ENCODE results near the gene LSAMP. TPM values are rescaled to one million over a fixed set of nuclear protein-coding genes. Genes with fewer than 3 reads are reported as not detected.

Gene LSAMP
- total RNA-seq, 1 donor from 2014 or later, result 0.11 TPM

DNA sequence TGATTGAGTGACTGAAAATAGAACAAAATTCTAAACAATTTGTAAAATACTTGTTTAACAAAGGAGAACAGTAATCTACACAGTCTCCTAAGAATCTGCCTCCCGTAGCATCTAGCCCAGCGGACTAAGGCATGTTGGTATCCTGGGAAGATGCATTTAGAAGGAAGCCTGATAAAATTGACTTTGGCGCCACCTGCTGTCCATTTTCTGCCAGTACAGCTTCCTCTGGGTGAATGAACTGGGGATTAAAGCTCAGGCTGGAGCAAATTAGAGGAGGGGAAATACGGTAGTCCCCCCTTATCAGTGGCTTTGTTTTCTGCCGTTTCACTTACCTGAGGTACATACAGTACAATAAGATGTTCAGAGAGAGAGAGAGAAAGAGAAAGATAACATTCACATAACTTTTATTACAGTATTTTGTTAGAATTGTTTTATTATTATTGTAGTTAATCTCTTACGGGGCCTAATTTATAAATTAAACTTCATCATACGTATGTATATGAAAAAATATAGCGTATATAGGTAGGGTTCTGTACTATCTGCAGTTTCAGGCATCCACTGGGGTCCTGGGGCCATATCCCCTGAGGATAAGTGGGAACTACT is 630.4 kb downstream of the LSAMP start:
- intact Hi-C loops (cut with DNase I), result loop anchor here (2.0 to 10.0 kb wide), 5 partner anchors 30 to 1978 kb away; partner anchors contain the start of gene GRAMD1C
- H3K36me3 ChIP-seq, result no peaks in the 10 kb centered on the region
- no peak overlapping the region for H3K27ac ChIP-seq
- H3K9me3 ChIP-seq, result no peaks in the 10 kb centered on the region
- H3K4me1 ChIP-seq, result no peaks in the 10 kb centered on the region
- H3K27me3 ChIP-seq, result no peaks in the 10 kb centered on the region
- H3K4me3 ChIP-seq, result no peak overlapping the region
- TF ChIP-seq, protein P1, sequence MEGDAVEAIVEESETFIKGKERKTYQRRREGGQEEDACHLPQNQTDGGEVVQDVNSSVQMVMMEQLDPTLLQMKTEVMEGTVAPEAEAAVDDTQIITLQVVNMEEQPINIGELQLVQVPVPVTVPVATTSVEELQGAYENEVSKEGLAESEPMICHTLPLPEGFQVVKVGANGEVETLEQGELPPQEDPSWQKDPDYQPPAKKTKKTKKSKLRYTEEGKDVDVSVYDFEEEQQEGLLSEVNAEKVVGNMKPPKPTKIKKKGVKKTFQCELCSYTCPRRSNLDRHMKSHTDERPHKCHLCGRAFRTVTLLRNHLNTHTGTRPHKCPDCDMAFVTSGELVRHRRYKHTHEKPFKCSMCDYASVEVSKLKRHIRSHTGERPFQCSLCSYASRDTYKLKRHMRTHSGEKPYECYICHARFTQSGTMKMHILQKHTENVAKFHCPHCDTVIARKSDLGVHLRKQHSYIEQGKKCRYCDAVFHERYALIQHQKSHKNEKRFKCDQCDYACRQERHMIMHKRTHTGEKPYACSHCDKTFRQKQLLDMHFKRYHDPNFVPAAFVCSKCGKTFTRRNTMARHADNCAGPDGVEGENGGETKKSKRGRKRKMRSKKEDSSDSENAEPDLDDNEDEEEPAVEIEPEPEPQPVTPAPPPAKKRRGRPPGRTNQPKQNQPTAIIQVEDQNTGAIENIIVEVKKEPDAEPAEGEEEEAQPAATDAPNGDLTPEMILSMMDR (IDR thresholded peaks at IDR 0.05), result peak; percentile 63 to 92 (median 89)
- peak in 1 of 2 donors; percentile 86 for DNase-seq (ENCODE audit: low spot score in 2 of 2)

- Histone ChIP-seq H3K27me3 (no peaks in the 10 kb centered on the region), H3K36me3 (no peaks in the 10 kb centered on the region), H3K9me3 (no peaks in the 10 kb centered on the region), H3K4me3 (no peak overlapping the region), H3K4me1 (no peaks in the 10 kb centered on the region), H3K27ac (no peak overlapping the region)
- intact Hi-C loops (cut with DNase I), result loop anchor here (2.0 to 10.0 kb wide), 5 partner anchors 29 to 1977 kb away; partner anchors contain the start of gene GRAMD1C
- TF ChIP-seq, protein P1 (IDR thresholded peaks at IDR 0.05), result no peak
- no peak for DNase-seq (ENCODE audit: low spot score in 2 of 2)
These were observed 631.3 kb downstream of the LSAMP start for GRCh38 chr3:115814006-115814405.

DNA sequence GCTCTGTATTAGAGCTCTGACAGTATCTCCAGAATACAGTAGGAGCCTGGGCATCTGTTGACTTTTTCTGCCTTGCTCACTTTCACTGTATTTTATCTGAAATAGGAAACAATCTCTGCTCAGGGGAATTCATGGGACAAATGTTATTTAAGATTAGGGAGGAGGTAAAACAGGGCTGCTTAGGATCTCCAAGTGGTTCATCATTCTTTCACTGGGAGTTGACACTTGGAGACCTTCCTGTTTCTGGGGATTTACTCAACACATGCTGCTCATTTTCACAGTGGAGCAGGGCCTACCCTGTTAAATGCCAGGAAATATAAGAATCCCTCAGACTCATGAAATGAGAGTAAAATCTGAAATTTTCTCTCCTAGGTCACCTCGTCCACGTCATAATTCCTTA is 636.5 kb downstream of the LSAMP start:
- H3K36me3 ChIP-seq, result no peaks in the 10 kb centered on the region
- intact Hi-C loops (cut with DNase I), result no loop called here
- no peaks in the 10 kb centered on the region for H3K27me3 ChIP-seq
- no peak for DNase-seq (ENCODE audit: low spot score in 2 of 2)
- H3K27ac ChIP-seq, result no peak overlapping the region
- H3K4me1 ChIP-seq, result no peaks in the 10 kb centered on the region
- H3K9me3 ChIP-seq, result no peaks in the 10 kb centered on the region
- no peak overlapping the region for H3K4me3 ChIP-seq
- TF ChIP-seq, protein P1 (IDR thresholded peaks at IDR 0.05), result no peak

DNA sequence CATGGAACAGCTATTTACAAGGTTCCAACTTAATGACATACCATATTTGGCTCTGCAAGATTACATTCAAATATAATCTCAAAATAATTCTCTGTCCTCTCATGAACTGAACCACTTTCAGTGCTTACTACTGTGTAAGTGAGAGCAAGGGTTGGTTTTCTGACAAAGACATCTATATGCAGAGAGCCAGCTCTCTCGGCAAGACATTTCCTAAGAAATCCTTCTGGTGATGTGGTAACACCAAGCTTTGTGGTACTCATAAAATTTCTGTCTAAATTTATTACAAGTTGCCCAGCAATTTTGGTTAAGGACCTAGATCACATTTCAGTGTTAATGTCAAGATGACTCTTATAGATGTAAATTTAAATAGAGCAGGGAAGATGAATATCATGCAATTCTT is 637.0 kb downstream of the LSAMP start:
- H3K4me3 ChIP-seq, result no peak overlapping the region
- H3K27ac ChIP-seq, result no peak overlapping the region
- H3K27me3 ChIP-seq, result no peaks in the 10 kb centered on the region
- no peak for DNase-seq (ENCODE audit: low spot score in 2 of 2)
- intact Hi-C loops (cut with DNase I), result no loop called here
- no peaks in the 10 kb centered on the region for H3K4me1 ChIP-seq
- TF ChIP-seq, protein P1 (IDR thresholded peaks at IDR 0.05), result no peak
- no peaks in the 10 kb centered on the region for H3K9me3 ChIP-seq
- no peaks in the 10 kb centered on the region for H3K36me3 ChIP-seq

- no peaks in the 10 kb centered on the region for H3K4me1 ChIP-seq
- TF ChIP-seq, protein P1 (IDR thresholded peaks at IDR 0.05), result no peak
- no peaks in the 10 kb centered on the region for H3K9me3 ChIP-seq
- H3K27ac ChIP-seq, result no peak overlapping the region
- intact Hi-C loops (cut with DNase I), result no loop called here
- H3K27me3 ChIP-seq, result no peaks in the 10 kb centered on the region
- no peak overlapping the region for H3K4me3 ChIP-seq
- H3K36me3 ChIP-seq, result no peaks in the 10 kb centered on the region
- no peak for DNase-seq (ENCODE audit: low spot score in 2 of 2)
These were observed 638.8 kb downstream of the LSAMP start for GRCh38 chr3:115806501-115806900.

All from ascending aorta (tissue), 2 donors.